Endothelial cell (in vitro differentiated cells): ENCODE results near the gene ZNF687. TPM values are rescaled to one million over a fixed set of nuclear protein-coding genes. Genes with fewer than 3 reads are reported as not detected.
A peak's percentile ranks its signal among the peaks of the same experiment; 100 is the strongest.

Experiments used
- DNase-seq: peaks from one replicate; pipeline ENCODE4 v3.0.0; 2021; ENCODE audit warnings: low spot score
- H3K27ac Mint-ChIP-seq: one replicate; pipeline ENCODE4 v1.8.0; 2021; ENCODE audit warnings: mixed read lengths, inconsistent platforms; ENCODE audit not compliant: unreplicated experiment
- H3K27me3 Mint-ChIP-seq: one replicate; pipeline ENCODE4 v1.8.0; 2021; ENCODE audit warnings: mild to moderate bottlenecking, moderate library complexity, mixed read lengths, inconsistent platforms; ENCODE audit not compliant: unreplicated experiment
- H3K36me3 Mint-ChIP-seq: one replicate; pipeline ENCODE4 v1.8.0; 2021; ENCODE audit warnings: mild to moderate bottlenecking, low read depth, mixed read lengths, inconsistent platforms; ENCODE audit not compliant: unreplicated experiment
- H3K4me1 Mint-ChIP-seq: one replicate; pipeline ENCODE4 v1.8.0; 2021; ENCODE audit warnings: mild to moderate bottlenecking, mixed read lengths, inconsistent platforms; ENCODE audit not compliant: unreplicated experiment
- H3K4me3 Mint-ChIP-seq: one replicate; pipeline ENCODE4 v1.8.0; 2021; ENCODE audit warnings: mild to moderate bottlenecking, mixed read lengths, inconsistent platforms; ENCODE audit not compliant: unreplicated experiment
- H3K9me3 Mint-ChIP-seq: one replicate; pipeline ENCODE4 v1.8.0; 2021; ENCODE audit warnings: mixed read lengths, inconsistent platforms; ENCODE audit not compliant: unreplicated experiment
- total RNA-seq: library from RNA; stranded (reverse); fragmentation: NEBNext Ultra II Directional; extraction: Animal tissue kit (Norgen Biotek cat#: 25700); gene quantifications from one replicate; pipeline ENCODE4 v1.2.1, GENCODE V29; 2021; ENCODE audit not compliant: unreplicated experiment
- TF ChIP-seq, protein P1 (sequence below): fragments of 200-600 bp; sonication (generic); IDR thresholded peaks from one replicate; pipeline ENCODE4 v1.5.0; 2021; ENCODE audit warnings: antibody characterized with exemption; ENCODE audit not compliant: unreplicated experiment

ZNF687 gene
- total RNA-seq, 1 donor from 2014 or later = 29.9 TPM

DNA sequence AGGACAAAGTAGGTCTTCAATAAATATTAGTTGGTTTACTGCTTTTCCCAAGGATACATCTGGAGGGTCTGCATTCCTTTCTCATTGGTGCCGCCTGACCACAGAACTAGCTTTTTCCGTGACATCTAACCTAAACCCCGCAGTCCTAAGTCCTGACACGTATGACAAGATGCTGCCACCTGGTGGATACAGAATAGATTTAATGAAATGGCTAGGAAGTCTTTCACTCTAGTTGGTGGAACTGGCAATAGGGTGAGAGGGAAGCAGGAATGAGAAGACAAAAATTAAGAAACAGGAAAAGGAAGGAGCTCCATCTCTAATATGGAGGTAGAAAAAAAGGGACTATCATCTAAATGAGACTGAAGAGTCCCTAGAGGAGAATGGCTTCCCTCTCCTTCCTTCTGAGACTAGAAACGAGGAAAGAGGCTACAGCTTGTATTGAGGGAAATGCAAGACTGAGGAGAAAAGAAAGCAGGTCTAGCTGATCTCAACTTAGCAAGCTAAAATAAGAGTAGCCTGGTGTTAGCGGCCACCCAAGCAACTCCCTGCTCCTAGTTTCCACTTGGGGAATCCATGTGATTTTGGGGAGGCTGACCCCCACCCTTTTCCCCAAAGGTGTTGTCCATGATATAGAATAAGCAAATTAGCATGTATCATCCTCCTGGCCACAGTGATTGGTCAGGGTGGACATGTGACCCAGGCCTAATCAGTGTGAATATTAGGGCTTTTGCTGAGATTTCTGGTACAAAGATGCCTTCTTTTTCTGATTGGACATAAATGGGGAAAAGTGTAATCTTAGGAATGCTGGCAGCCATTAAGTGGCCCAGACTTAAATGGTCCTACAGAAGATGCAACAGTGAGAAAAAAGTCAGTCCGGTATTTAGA is 59.0 kb downstream of the ZNF687 start:
- peak; percentile 62 for DNase-seq
- peak overlapping the region; percentile 61 for H3K27ac Mint-ChIP-seq
- peaks cover 1% of the 10 kb centered on the region for H3K27me3 Mint-ChIP-seq
- no peaks in the 10 kb centered on the region for H3K9me3 Mint-ChIP-seq
- H3K36me3 Mint-ChIP-seq = peaks cover 19% of the 10 kb centered on the region
- H3K4me1 Mint-ChIP-seq = peaks cover 27% of the 10 kb centered on the region
- TF ChIP-seq, protein P1, sequence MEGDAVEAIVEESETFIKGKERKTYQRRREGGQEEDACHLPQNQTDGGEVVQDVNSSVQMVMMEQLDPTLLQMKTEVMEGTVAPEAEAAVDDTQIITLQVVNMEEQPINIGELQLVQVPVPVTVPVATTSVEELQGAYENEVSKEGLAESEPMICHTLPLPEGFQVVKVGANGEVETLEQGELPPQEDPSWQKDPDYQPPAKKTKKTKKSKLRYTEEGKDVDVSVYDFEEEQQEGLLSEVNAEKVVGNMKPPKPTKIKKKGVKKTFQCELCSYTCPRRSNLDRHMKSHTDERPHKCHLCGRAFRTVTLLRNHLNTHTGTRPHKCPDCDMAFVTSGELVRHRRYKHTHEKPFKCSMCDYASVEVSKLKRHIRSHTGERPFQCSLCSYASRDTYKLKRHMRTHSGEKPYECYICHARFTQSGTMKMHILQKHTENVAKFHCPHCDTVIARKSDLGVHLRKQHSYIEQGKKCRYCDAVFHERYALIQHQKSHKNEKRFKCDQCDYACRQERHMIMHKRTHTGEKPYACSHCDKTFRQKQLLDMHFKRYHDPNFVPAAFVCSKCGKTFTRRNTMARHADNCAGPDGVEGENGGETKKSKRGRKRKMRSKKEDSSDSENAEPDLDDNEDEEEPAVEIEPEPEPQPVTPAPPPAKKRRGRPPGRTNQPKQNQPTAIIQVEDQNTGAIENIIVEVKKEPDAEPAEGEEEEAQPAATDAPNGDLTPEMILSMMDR = peak; percentile 72
- H3K4me3 Mint-ChIP-seq = no peak overlapping the region

Other genes starting within 250 kb of the ZNF687 start
- gene BNIPL, start 245.7 kb upstream of the ZNF687 start, total RNA-seq = 1.5 TPM
- gene C1orf56, start 234.5 kb upstream of the ZNF687 start, total RNA-seq = 1.0 TPM
- 180 TPM for gene CDC42SE1, start 222.7 kb upstream of the ZNF687 start, total RNA-seq
- 27.8 TPM for gene MLLT11, start 221.9 kb upstream of the ZNF687 start, total RNA-seq
- 4.1 TPM for gene GABPB2, start 211.5 kb upstream of the ZNF687 start, total RNA-seq
- gene SEMA6C, start 135.7 kb upstream of the ZNF687 start, total RNA-seq = 214 TPM
- gene TNFAIP8L2, start 125.7 kb upstream of the ZNF687 start, total RNA-seq = 1.6 TPM
- gene LYSMD1, start 116.4 kb upstream of the ZNF687 start, total RNA-seq = 7.5 TPM
- 48.3 TPM for gene SCNM1, start 116.2 kb upstream of the ZNF687 start, total RNA-seq
- 1.1 TPM for gene TMOD4, start 106.3 kb upstream of the ZNF687 start, total RNA-seq
- gene VPS72, start 92.1 kb upstream of the ZNF687 start, total RNA-seq = 83.5 TPM
- gene PIP5K1A, start 83.7 kb upstream of the ZNF687 start, total RNA-seq = 75.9 TPM
- gene PSMD4, start 27.6 kb upstream of the ZNF687 start, total RNA-seq = 186 TPM
- 50.3 TPM for gene PI4KB, start 45.1 kb downstream of the ZNF687 start, total RNA-seq
- gene RFX5, start 65.0 kb downstream of the ZNF687 start, total RNA-seq = 51.6 TPM
- 15.6 TPM for gene SELENBP1, start 90.4 kb downstream of the ZNF687 start, total RNA-seq
- 322 TPM for gene PSMB4, start 117.3 kb downstream of the ZNF687 start, total RNA-seq
- 132 TPM for gene POGZ, start 177.2 kb downstream of the ZNF687 start, total RNA-seq
- gene CGN, start 229.1 kb downstream of the ZNF687 start, total RNA-seq = 50.7 TPM